GM12878 (cell line): ENCODE results near the gene PDE1C.

ENCODE experiments used
- BHLHE40 ChIP-seq, 2 experiments: fragments of 450-650 bp in 1 of 2; IDR thresholded peaks; 2 replicates each; pipeline ENCODE4 v1.6.1; 2011 to 2017; ENCODE audit warnings: low read depth in 2 of 2, borderline replicate concordance in 1 of 2, improper control_type of control experiment in 1 of 2, low read length in 1 of 2, mild to moderate bottlenecking in 1 of 2
- GABPA ChIP-seq: IDR thresholded peaks from 2 replicates; pipeline ENCODE4 v1.6.1; 2014; ENCODE audit warnings: antibody characterized with exemption, low read depth, mild to moderate bottlenecking, inconsistent platforms
- HDAC6 ChIP-seq: fragments of 200-600 bp; sonication (generic); IDR thresholded peaks from one replicate; pipeline ENCODE4 v1.8.0; 2017; ENCODE audit warnings: antibody characterized with exemption; ENCODE audit not compliant: unreplicated experiment
- JUND ChIP-seq: IDR thresholded peaks from 2 replicates; pipeline ENCODE4 v1.6.1; 2012; ENCODE audit warnings: low read depth, mild to moderate bottlenecking, low read length, improper control_type of control experiment, moderate library complexity
- KDM1A ChIP-seq: fragments of 200-600 bp; sonication (generic); IDR thresholded peaks from 2 replicates; pipeline ENCODE4 v1.6.1; 2016; ENCODE audit warnings: borderline replicate concordance
- NRF1 ChIP-seq: conservative IDR thresholded peaks from 2 replicates; pipeline ENCODE4 v1.6.1; 2011; ENCODE audit warnings: mild to moderate bottlenecking, low read depth, low read length, improper control_type of control experiment
- POLR2AphosphoS5 ChIP-seq: IDR thresholded peaks from 2 replicates; pipeline ENCODE4 v1.6.1; 2011; ENCODE audit warnings: mild to moderate bottlenecking, low read length, inconsistent platforms
- SRF ChIP-seq, 2 experiments: IDR thresholded peaks; 2 replicates each; pipeline ENCODE4 v1.6.1; 2011; ENCODE audit warnings: low read depth in 2 of 2, low read length in 2 of 2, mild to moderate bottlenecking in 1 of 2, moderate library complexity in 1 of 2
- TF ChIP-seq, protein P1 (sequence below): fragments of 150-350 bp; IDR thresholded peaks from 2 replicates; pipeline ENCODE4 v1.6.1; 2016; ENCODE audit warnings: low read depth, low read length
- TF ChIP-seq, protein P2 (sequence below): fragments of 450-650 bp; conservative IDR thresholded peaks from 2 replicates; pipeline ENCODE4 v1.6.1; 2017; ENCODE audit warnings: mild to moderate bottlenecking, moderate library complexity

DNA sequence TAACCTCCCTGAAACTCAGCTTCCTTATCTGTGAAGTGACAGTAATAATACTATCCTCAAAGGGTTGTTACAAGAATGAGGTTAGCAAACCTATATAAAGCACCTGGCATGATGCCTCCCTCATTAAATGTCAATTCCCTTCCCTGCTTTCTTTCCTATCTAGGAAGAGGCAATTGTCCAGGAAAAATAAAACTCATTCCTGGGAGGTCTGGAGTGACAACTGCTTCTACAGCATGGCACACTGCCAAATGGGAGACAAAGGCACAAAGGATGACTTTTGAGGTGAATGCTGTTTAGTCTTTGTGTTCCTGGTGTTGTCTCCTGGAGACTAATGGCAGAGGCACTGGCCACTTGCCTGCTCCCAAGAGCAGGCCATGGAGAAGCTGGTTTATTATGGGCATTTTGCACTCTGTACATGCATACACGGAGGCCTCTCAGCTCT is 32.2 kb upstream of the PDE1C start:
- TF ChIP-seq HDAC6 (no peak), JUND (no peak), BHLHE40 (IDR thresholded peaks at IDR 0.05; ENCODE audit: borderline replicate concordance in 1 of 2, low read depth in 2 of 2, low read length in 1 of 2) (no peak), GABPA (no peak), NRF1 (no peak), POLR2AphosphoS5 (no peak), SRF (IDR thresholded peaks at IDR 0.05; ENCODE audit: low read depth in 2 of 2, low read length in 2 of 2) (no peak), KDM1A (no peak)
- TF ChIP-seq, protein P1, sequence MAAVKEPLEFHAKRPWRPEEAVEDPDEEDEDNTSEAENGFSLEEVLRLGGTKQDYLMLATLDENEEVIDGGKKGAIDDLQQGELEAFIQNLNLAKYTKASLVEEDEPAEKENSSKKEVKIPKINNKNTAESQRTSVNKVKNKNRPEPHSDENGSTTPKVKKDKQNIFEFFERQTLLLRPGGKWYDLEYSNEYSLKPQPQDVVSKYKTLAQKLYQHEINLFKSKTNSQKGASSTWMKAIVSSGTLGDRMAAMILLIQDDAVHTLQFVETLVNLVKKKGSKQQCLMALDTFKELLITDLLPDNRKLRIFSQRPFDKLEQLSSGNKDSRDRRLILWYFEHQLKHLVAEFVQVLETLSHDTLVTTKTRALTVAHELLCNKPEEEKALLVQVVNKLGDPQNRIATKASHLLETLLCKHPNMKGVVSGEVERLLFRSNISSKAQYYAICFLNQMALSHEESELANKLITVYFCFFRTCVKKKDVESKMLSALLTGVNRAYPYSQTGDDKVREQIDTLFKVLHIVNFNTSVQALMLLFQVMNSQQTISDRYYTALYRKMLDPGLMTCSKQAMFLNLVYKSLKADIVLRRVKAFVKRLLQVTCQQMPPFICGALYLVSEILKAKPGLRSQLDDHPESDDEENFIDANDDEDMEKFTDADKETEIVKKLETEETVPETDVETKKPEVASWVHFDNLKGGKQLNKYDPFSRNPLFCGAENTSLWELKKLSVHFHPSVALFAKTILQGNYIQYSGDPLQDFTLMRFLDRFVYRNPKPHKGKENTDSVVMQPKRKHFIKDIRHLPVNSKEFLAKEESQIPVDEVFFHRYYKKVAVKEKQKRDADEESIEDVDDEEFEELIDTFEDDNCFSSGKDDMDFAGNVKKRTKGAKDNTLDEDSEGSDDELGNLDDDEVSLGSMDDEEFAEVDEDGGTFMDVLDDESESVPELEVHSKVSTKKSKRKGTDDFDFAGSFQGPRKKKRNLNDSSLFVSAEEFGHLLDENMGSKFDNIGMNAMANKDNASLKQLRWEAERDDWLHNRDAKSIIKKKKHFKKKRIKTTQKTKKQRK, result no peak
- TF ChIP-seq, protein P2, sequence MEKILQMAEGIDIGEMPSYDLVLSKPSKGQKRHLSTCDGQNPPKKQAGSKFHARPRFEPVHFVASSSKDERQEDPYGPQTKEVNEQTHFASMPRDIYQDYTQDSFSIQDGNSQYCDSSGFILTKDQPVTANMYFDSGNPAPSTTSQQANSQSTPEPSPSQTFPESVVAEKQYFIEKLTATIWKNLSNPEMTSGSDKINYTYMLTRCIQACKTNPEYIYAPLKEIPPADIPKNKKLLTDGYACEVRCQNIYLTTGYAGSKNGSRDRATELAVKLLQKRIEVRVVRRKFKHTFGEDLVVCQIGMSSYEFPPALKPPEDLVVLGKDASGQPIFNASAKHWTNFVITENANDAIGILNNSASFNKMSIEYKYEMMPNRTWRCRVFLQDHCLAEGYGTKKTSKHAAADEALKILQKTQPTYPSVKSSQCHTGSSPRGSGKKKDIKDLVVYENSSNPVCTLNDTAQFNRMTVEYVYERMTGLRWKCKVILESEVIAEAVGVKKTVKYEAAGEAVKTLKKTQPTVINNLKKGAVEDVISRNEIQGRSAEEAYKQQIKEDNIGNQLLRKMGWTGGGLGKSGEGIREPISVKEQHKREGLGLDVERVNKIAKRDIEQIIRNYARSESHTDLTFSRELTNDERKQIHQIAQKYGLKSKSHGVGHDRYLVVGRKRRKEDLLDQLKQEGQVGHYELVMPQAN, result no peak
